Colon (tissue), 2 donors: Measurements from ENCODE around the gene P3H1.

Experiments used
- FAIRE-seq: peaks from 2 replicates; lab custom pipeline; 2012; peaks lifted over from hg19 to GRCh38; lab: Jason Lieb, UNC
- donor health status: control.
- donor health status: control.

Gene P3H1

GRCh38 chr1:42743317-42744147, 23.3 kb downstream of the P3H1 start:
- no peak for FAIRE-seq

GRCh38 chr1:42742617-42743316, 24.1 kb downstream of the P3H1 start:
- no peak for FAIRE-seq

GRCh38 chr1:42742141-42742540, 24.7 kb downstream of the P3H1 start:
- no peak for FAIRE-seq

DNA sequence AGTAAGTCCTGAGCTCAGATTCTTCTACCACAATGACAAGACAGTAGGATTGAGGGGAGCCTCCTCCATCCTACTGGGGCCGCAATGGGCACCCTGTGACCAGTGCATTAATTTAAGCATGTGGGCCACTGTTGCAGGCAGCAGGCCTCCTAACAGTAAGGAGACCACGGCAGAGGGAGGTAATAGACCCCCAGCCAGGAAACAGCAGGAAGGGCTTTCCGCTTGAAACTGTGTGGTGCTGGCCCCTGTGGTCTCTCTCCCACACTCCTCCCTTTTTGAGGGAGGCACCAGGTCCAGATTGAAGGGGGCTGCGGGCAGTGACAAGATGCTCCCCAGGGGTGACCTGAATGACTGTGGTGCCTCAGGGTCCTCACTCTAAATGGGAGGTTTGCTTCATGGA, 25.1 kb downstream of the P3H1 start:
- no peak for FAIRE-seq

DNA sequence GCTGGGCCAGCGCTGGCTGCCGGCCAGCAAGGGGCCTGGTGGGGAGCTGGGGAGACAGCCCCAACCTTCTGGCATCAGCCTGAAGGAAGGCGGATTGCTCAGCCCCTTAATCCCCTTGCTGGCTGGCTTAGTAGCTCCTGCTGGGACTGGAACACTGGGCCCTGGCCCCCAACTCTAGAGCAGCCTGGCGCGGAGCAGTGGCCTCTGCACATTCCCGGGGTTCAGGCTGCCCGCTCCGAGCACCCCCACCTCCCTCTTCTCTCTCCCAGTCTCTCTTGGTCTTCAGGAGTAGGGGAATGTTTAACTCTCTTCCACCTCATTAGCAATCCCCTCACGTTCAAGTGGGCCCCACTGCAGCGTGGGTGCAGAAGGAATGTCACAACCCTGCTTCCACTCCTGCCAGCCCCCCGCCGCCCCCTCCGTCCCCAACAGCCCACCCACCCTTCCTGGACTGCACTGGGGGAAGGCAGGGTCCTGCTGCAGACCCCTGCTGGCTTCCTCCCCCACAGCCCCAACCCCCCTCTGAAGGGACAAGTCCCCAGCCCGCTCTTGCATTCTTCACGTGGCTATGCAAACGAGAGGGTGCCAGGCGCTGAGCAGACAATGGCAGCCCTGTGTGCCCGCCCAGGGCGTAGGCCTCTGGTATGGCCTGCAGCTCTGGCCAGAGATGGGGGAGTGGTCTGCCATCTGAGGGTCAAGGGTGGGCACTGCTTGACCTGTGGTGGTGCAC, 25.8 kb downstream of the P3H1 start:
- FAIRE-seq, result no peak

DNA sequence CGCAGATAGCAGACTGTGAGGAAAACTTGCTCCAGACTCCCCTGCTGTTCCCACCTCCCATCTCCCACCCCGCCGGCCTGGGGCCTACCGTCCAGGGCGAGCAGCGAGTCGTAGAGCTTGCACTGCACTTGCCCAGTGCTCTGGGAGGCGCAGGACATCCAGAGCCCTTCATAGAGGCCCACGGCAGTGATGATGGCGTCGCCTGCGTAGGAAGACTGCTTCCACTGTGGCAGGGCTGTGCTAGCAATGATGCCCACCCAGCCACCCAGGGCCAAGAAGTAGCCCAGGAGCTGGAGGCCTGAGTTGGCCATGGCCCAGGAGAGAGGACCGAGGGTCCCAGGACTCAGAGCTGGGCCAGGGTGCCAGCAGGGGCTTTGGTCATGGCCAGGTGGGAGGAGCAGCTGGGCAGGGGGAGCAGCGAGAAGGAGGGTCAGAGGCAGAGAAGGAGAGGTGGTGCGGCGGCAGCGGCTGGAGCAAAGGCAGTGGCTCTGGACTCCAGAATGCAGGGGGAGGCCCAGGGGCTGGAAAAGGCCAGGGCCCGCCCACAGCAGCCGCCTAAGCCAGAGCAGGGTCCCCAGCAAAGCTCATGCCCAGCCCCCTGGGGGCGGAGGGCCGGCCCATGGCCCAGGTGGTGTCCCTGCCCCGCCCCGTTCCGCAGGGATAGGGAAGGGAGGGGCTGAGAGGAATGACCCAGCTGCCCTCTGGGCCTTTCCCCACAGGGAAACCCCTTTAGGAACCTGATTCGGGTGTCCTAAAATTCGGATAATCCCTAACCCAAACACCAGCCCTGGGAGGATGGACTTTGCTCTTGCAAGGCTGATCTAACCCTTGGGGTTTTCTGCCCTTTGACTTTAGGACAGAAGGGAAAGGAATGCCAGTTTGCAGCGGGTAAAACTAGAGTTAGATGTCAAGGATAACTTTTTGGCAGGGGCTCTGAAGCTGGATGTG, 26.8 kb downstream of the P3H1 start, which contains the start of gene CLDN19:
Gene CLDN19, minus strand, starts transcription at position 484 of the 948 bp plus-strand sequence. Its CDS starts 173 bp downstream, at position 311.
- no peak for FAIRE-seq

GRCh38 chr1:42738678-42739226, 28.1 kb downstream of the P3H1 start:
- FAIRE-seq, result no peak

GRCh38 chr1:42737986-42738677, 28.7 kb downstream of the P3H1 start:
- FAIRE-seq, result no peak

GRCh38 chr1:42737257-42737656, 29.6 kb downstream of the P3H1 start:
- no peak for FAIRE-seq

GRCh38 chr1:42736571-42737200, 30.1 kb downstream of the P3H1 start:
- FAIRE-seq, result no peak

- no peak for FAIRE-seq
Measured at GRCh38 chr1:42736152-42736551, 30.7 kb downstream of the P3H1 start.

DNA sequence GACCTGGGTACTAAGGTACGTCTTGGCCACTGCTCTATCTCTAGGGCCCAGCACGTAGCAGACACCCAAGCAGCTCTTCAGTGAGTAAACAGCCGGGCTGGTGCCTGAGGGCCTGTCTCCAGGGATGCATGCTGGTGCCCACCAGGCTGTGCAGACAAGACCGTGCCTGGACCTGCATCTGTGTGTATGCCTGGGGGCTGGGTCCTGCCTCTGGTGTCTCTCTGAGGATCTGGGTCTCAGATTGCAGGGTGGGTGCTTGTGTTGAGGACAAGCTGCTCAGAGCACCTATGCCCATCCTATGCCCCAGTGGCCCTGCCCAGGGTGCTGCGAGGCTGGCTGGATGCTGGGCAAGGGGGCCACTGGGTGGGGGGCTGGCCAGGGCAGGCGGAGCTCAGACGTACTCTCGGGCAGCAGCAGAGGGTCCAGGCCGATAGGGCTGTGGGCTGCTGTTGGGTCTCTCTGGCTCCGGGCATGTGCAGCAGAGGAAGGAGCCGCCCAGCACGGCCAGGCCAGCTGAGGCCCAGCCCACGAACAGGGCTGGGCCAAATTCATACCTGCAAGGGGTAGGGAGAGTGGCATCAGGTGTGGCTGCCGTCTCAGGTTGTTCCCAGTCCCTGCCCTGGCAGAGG, 31.2 kb downstream of the P3H1 start:
- FAIRE-seq, result no peak

DNA sequence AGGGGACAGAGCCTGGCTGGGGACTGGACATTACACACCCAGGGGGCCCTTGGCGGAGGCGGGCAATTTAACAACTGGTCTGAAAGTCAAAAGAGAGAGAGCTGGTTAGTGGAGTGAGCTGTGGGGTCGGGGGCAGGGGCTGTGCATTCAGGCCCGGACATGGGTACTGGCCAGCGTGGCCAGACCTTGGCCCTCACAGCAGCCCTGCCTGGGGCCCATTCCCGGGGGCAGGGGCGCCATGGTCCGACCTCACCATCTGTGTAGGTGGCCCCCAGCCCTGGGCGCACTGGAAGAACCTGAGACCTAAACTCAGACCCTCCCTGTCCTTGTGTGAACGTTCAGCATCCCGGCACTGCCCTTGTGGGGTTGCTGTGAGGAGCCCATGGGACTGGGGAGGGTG, 31.8 kb downstream of the P3H1 start:
- no peak for FAIRE-seq

DNA sequence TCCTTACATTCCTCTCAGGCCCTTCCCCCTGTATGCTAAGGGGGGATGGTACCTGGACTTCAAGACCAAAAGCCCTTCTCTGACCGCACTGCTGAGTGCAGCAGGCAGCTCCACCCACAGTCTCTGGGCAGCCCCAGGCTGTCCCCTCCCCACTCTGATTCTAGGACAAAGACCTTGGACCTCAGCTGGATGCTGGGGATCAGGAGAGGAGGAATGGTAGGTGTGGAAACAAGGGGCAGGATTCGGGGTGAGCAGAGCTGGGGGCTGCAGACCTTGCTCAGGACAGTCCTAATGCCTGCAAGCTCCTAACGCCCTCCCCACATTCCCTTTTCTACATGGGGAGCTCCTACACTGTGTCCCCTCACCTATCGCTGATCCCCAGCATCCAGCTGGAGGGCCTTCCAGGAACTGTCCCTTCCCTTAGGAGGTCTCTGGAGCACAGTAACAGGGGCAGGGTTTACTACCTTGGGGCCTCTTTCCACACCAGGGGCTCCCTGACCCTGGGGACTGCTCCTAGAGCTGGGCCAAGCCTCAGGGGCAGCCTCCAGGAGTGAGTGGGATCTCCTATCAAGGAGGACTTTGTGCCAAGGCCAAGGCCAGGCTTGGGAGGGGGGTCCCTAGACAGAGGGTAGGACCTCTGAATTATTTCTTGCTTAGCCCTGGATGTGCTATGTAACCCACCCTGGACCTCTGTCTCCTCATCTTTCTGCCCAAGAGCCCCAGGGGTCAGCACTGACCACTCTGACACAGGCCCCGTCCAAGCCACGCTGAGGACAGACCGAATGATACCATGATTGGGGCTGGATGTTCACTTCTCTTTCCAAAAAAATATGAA, 32.4 kb downstream of the P3H1 start:
- FAIRE-seq, result no peak

DNA sequence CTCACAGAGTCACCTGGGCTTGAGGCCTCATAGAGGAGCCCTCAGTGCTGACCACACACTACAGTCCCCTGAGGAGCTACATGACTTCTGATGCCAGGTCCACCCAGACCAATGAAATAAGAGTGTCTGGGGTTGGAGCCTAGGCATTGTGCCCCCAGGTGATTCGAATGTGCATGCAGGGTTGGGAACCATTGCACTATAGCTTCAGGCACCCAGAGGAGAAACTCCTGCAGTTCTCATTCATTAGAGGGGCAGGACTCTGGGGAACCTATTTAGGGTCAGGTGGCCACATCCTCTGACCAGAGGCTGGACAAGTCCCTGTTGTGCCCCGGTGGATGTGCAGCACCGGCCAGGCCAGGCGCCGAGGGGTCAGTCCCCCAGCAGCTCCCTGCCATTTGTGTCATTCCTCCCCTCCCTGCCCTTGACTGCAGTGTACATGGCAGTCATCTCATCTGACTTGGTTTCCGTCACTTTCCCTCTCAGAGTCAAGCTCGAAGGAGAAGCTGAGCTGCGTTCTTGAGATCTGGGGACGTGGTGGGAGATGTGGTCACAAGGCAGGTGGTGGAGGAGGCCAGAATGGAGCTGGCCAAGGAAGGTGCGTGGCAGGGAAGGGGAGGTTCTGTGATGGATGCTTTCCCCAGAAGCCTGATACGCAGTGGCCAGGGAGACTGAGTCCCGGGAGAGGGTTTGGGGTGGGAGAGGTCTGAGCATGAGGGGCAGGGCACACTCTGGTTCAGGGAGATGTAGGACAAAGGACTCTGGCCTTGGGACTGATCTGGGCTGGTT, 33.2 kb downstream of the P3H1 start:
- no peak for FAIRE-seq

DNA sequence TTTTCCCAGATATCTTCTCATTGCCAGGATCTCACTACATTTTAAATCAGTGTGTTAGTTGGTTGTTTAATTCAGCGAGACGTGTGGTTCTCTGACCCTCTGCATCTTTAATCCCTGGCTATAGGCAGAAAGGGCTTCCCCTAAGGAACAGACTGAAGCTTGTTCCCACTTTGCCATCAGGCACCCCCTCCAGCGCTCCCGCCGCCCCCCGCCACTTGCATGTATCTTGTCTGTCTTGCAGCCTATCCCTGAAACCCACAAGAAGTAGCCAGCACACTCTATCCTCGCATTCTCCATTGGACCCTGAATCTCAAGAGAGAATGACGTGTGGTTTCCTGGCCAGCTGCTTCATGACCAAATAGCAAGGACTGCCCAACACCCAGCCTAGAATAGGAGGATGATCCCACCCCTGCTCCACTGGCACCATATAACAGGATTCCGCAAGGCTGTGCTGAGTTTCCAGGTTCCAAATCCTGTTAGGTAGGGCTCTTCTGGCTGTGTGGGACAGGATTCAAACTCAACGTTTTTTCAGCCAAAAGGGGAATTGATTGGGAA, 34.6 kb downstream of the P3H1 start:
- FAIRE-seq, result no peak

- FAIRE-seq, result no peak
Measured at GRCh38 chr1:42731585-42731984, 35.2 kb downstream of the P3H1 start.

- no peak for FAIRE-seq
Measured at GRCh38 chr1:42730988-42731387, 35.8 kb downstream of the P3H1 start.
